AG04450 (cell line): ENCODE data around the gene RPS19BP1. TPM values are rescaled to one million over a fixed set of nuclear protein-coding genes. Genes with fewer than 3 reads are reported as not detected.

Source experiments
- CTCF ChIA-PET: fragments of 300-600, 350-600 bp; formaldehyde crosslinking; extraction: SDS; loops from one replicate; lab custom pipeline; 2022; ENCODE audit warnings: antibody characterized with exemption, inconsistent platforms; lab: Charles Lee
- POLR2A ChIA-PET: fragments of 350-600 bp; formaldehyde crosslinking; extraction: SDS; loops from one replicate; lab custom pipeline; 2021; ENCODE audit warnings: antibody characterized with exemption, inconsistent platforms; lab: Yijun Ruan, JAX
- DNase-seq: peaks from one replicate; pipeline ENCODE4 v3.0.0-alpha.2; 2011; ENCODE audit warnings: low read depth, low spot score
- H3K27ac ChIP-seq: one replicate; pipeline ENCODE4 v1.5.1; 2012; ENCODE audit warnings: low read depth, low read length, control low read depth
- H3K27me3 ChIP-seq: one replicate; pipeline ENCODE4 v1.6.0; 2012; ENCODE audit warnings: low read length; ENCODE audit not compliant: control insufficient read depth, insufficient read depth
- H3K4me3 ChIP-seq: 2 replicates; pipeline ENCODE4 v1.5.1; 2011; ENCODE audit warnings: mild to moderate bottlenecking, low read depth, low read length, control low read depth
- H3K9me3 ChIP-seq: 2 replicates; pipeline ENCODE4 v1.5.1; 2012; ENCODE audit warnings: low read length; ENCODE audit not compliant: control insufficient read depth, insufficient read depth
- polyA plus RNA-seq: library from polyadenylated mRNA; depleted of rRNA; stranded (reverse); fragments of >200 nt; gene quantifications from 2 replicates; pipeline ENCODE4 v1.2.3, GENCODE V29; 2011
- TF ChIP-seq, protein P1 (sequence below): IDR thresholded peaks from 2 replicates; pipeline ENCODE4 v1.5.1; 2011; ENCODE audit warnings: low read depth, low read length, control low read depth, inconsistent platforms

Gene RPS19BP1
- polyA plus RNA-seq, 1 experiment = 50.8 TPM

GRCh38 chr22:39488563-39489083 lies 43.9 kb downstream of the RPS19BP1 start:
- CTCF ChIA-PET = no interaction called here
- no peak for DNase-seq
- no peaks in the 10 kb centered on the region for H3K27me3 ChIP-seq
- H3K9me3 ChIP-seq = peaks cover 8% of the 10 kb centered on the region; the same call in 1 of the 2 replicates
- no peak overlapping the region for H3K27ac ChIP-seq
- POLR2A ChIA-PET = no interaction called here
- no peak overlapping the region for H3K4me3 ChIP-seq
- TF ChIP-seq, protein P1, sequence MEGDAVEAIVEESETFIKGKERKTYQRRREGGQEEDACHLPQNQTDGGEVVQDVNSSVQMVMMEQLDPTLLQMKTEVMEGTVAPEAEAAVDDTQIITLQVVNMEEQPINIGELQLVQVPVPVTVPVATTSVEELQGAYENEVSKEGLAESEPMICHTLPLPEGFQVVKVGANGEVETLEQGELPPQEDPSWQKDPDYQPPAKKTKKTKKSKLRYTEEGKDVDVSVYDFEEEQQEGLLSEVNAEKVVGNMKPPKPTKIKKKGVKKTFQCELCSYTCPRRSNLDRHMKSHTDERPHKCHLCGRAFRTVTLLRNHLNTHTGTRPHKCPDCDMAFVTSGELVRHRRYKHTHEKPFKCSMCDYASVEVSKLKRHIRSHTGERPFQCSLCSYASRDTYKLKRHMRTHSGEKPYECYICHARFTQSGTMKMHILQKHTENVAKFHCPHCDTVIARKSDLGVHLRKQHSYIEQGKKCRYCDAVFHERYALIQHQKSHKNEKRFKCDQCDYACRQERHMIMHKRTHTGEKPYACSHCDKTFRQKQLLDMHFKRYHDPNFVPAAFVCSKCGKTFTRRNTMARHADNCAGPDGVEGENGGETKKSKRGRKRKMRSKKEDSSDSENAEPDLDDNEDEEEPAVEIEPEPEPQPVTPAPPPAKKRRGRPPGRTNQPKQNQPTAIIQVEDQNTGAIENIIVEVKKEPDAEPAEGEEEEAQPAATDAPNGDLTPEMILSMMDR = no peak

- H3K27me3 ChIP-seq = no peaks in the 10 kb centered on the region
- ChIA-PET POLR2A (no interaction called here), CTCF (no interaction called here)
- TF ChIP-seq, protein P1 = no peak
- peaks cover 8% of the 10 kb centered on the region; the same call in 1 of the 2 replicates for H3K9me3 ChIP-seq
- no peak overlapping the region for H3K27ac ChIP-seq
- no peak overlapping the region for H3K4me3 ChIP-seq
- no peak for DNase-seq
Observed at GRCh38 chr22:39487826-39488520, 44.6 kb downstream of the RPS19BP1 start.

- DNase-seq = no peak
Observed at GRCh38 chr22:39486951-39487825, 45.4 kb downstream of the RPS19BP1 start.

GRCh38 chr22:39482768-39483167 lies 49.8 kb downstream of the RPS19BP1 start:
- POLR2A ChIA-PET = interaction anchor here (1.9 kb wide), 1 partner anchor 37 kb away, joined by 8 read pairs; the partner anchor contains the start of gene ATF4
- H3K27me3 ChIP-seq = peaks cover 10% of the 10 kb centered on the region
- no peak for DNase-seq
- no peak overlapping the region for H3K27ac ChIP-seq
- no peaks in the 10 kb centered on the region for H3K9me3 ChIP-seq
- H3K4me3 ChIP-seq = no peak overlapping the region
- TF ChIP-seq, protein P1 = no peak
- CTCF ChIA-PET = interaction anchor here (1.6 to 3.0 kb wide), 2 partner anchors 11 to 14 kb away, joined by 3 to 11 read pairs; no protein-coding TSS in a partner anchor

More at GRCh38 chr22:39486951-39487825, 45.4 kb downstream of the RPS19BP1 start:
- POLR2A ChIA-PET = no interaction called here
- TF ChIP-seq, protein P1 = no peak
- CTCF ChIA-PET = no interaction called here
- Histone ChIP-seq H3K27me3 (no peaks in the 10 kb centered on the region), H3K4me3 (no peak overlapping the region), H3K27ac (no peak overlapping the region), H3K9me3 (peaks cover 8% of the 10 kb centered on the region; the same call in 1 of the 2 replicates)
